ENCODE data around the gene DRAM1. TPM values are rescaled to one million over a fixed set of nuclear protein-coding genes. Genes with fewer than 3 reads are reported as not detected.

DRAM1 gene
- polyA plus RNA-seq, 1 of the 3 experiments (the other 2 are of a cell fraction) = 37.4 TPM

- TF ChIP-seq YY1 (IDR thresholded peaks at IDR 0.05; ENCODE audit: low read depth) (no peak), MEF2A (IDR thresholded peaks at IDR 0.05; ENCODE audit: borderline replicate concordance, low read depth) (no peak), POLR2AphosphoS5 (IDR thresholded peaks at IDR 0.05; ENCODE audit: low read depth, low read length) (no peak), TAF1 (IDR thresholded peaks at IDR 0.05; ENCODE audit: borderline replicate concordance, low read depth, low read length) (no peak), MXI1 (IDR thresholded peaks at IDR 0.05; ENCODE audit: low read depth, low read length) (no peak)
- TF ChIP-seq, protein P1, sequence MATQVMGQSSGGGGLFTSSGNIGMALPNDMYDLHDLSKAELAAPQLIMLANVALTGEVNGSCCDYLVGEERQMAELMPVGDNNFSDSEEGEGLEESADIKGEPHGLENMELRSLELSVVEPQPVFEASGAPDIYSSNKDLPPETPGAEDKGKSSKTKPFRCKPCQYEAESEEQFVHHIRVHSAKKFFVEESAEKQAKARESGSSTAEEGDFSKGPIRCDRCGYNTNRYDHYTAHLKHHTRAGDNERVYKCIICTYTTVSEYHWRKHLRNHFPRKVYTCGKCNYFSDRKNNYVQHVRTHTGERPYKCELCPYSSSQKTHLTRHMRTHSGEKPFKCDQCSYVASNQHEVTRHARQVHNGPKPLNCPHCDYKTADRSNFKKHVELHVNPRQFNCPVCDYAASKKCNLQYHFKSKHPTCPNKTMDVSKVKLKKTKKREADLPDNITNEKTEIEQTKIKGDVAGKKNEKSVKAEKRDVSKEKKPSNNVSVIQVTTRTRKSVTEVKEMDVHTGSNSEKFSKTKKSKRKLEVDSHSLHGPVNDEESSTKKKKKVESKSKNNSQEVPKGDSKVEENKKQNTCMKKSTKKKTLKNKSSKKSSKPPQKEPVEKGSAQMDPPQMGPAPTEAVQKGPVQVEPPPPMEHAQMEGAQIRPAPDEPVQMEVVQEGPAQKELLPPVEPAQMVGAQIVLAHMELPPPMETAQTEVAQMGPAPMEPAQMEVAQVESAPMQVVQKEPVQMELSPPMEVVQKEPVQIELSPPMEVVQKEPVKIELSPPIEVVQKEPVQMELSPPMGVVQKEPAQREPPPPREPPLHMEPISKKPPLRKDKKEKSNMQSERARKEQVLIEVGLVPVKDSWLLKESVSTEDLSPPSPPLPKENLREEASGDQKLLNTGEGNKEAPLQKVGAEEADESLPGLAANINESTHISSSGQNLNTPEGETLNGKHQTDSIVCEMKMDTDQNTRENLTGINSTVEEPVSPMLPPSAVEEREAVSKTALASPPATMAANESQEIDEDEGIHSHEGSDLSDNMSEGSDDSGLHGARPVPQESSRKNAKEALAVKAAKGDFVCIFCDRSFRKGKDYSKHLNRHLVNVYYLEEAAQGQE (IDR thresholded peaks at IDR 0.05; ENCODE audit: low read depth, low read length) = no peak
- TF ChIP-seq, protein P2, sequence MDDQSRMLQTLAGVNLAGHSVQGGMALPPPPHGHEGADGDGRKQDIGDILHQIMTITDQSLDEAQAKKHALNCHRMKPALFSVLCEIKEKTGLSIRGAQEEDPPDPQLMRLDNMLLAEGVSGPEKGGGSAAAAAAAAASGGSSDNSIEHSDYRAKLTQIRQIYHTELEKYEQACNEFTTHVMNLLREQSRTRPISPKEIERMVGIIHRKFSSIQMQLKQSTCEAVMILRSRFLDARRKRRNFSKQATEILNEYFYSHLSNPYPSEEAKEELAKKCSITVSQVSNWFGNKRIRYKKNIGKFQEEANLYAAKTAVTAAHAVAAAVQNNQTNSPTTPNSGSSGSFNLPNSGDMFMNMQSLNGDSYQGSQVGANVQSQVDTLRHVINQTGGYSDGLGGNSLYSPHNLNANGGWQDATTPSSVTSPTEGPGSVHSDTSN (IDR thresholded peaks at IDR 0.05) = no peak
Observed at GRCh38 chr12:101854747-101855146, 22.6 kb upstream of the DRAM1 start (continued).

DNA sequence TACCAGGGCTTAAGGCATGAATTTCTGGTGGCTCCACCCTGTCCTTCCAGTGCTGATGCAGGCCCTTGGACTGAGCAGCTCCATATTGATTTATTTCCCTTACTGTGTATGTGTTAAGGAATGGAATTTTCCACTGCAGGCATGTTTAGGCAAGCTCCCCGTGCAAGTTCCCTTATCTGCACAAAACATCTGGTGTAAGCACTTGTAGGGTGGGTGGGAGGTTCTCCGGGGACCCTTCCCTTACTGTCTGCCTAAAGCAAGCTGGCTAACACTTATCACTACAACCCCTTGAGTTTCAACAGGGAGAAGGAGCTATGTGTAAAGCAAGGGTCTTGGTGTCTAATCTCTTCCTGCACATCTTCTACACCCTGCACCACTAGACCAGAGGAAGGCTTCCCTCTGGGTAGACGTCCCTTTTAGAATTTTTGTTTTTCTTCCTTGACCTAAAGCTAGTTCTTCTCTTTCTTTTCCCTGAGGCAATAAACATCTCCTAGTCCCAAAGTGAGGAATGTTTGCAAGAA lies 22.0 kb upstream of the DRAM1 start:
- POLR2A ChIA-PET = no interaction called here
- no peaks in the 10 kb centered on the region for H3K9me2 ChIP-seq
- H3K4me1 ChIP-seq (ENCODE audit: control insufficient read depth in 1 of 2, insufficient read depth in 2 of 2, low read depth in 1 of 2, low read length in 1 of 2) = peaks cover 0 to 37% of the 10 kb centered on the region in 2 experiments; a peak in 2 of 4 replicates
- no peaks in the 10 kb centered on the region for H3K36me3 ChIP-seq (replicated peaks in 1 of 2; ENCODE audit: control insufficient read depth in 1 of 2, insufficient read depth in 2 of 2, low read length in 1 of 2)
- H3F3A ChIP-seq (replicated peaks; ENCODE audit: insufficient read depth) = peaks cover 27% of the 10 kb centered on the region
- no peak overlapping the region for H3K4me2 ChIP-seq
- DNase-seq = no peak
- no peaks in the 10 kb centered on the region for H3K79me2 ChIP-seq (ENCODE audit: insufficient read depth)
- no peak overlapping the region for H3K4me3 ChIP-seq (ENCODE audit: low read depth in 2 of 2, low read length in 1 of 2)
- 55% methylated on average over 3 of the region's 3 CpGs for WGBS (ENCODE audit: low lambda C conversion rate)
- peak overlapping the region in 1 of 2 experiments; percentile 62; a peak in 1 of 4 replicates for H3K27ac ChIP-seq (ENCODE audit: low read depth in 2 of 2, low read length in 1 of 2)
- H3K27me3 ChIP-seq (ENCODE audit: insufficient read depth) = no peaks in the 10 kb centered on the region
- no peaks in the 10 kb centered on the region for H3K9me3 ChIP-seq
- CTCF ChIA-PET = interaction anchor here (1.1 to 1.5 kb wide), 3 partner anchors 8 to 82 kb away, joined by 3 to 4 read pairs (median 4); no protein-coding TSS in a partner anchor
- TF ChIP-seq NRF1 (IDR thresholded peaks at IDR 0.05; ENCODE audit: low read depth, low read length) = no peak
- TF ChIP-seq YY1 (IDR thresholded peaks at IDR 0.05; ENCODE audit: low read depth) = no peak
- TF ChIP-seq TAF1 (IDR thresholded peaks at IDR 0.05; ENCODE audit: borderline replicate concordance, low read depth, low read length) = no peak
- TF ChIP-seq, protein P3, sequence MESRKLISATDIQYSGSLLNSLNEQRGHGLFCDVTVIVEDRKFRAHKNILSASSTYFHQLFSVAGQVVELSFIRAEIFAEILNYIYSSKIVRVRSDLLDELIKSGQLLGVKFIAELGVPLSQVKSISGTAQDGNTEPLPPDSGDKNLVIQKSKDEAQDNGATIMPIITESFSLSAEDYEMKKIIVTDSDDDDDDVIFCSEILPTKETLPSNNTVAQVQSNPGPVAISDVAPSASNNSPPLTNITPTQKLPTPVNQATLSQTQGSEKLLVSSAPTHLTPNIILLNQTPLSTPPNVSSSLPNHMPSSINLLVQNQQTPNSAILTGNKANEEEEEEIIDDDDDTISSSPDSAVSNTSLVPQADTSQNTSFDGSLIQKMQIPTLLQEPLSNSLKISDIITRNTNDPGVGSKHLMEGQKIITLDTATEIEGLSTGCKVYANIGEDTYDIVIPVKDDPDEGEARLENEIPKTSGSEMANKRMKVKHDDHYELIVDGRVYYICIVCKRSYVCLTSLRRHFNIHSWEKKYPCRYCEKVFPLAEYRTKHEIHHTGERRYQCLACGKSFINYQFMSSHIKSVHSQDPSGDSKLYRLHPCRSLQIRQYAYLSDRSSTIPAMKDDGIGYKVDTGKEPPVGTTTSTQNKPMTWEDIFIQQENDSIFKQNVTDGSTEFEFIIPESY (IDR thresholded peaks at IDR 0.05; ENCODE audit: borderline replicate concordance, low read depth) = no peak
- TF ChIP-seq GABPA (IDR thresholded peaks at IDR 0.05; ENCODE audit: low read depth) = no peak
- TF ChIP-seq TEAD4 (IDR thresholded peaks at IDR 0.05; ENCODE audit: borderline replicate concordance, insufficient read depth) = no peak
- TF ChIP-seq FOSL2 (IDR thresholded peaks at IDR 0.05; ENCODE audit: borderline replicate concordance, low read depth) = no peak
- no peak for TF ChIP-seq TCF12 (IDR thresholded peaks at IDR 0.05)
- no peak for TF ChIP-seq NFIC (IDR thresholded peaks at IDR 0.05; ENCODE audit: borderline replicate concordance)
- TF ChIP-seq, protein P4, sequence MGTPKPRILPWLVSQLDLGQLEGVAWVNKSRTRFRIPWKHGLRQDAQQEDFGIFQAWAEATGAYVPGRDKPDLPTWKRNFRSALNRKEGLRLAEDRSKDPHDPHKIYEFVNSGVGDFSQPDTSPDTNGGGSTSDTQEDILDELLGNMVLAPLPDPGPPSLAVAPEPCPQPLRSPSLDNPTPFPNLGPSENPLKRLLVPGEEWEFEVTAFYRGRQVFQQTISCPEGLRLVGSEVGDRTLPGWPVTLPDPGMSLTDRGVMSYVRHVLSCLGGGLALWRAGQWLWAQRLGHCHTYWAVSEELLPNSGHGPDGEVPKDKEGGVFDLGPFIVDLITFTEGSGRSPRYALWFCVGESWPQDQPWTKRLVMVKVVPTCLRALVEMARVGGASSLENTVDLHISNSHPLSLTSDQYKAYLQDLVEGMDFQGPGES (IDR thresholded peaks at IDR 0.05; ENCODE audit: low read depth, low read length) = no peak
- TF ChIP-seq EP300 (IDR thresholded peaks at IDR 0.05; ENCODE audit: borderline replicate concordance in 1 of 2, low read depth in 1 of 2, low read length in 1 of 2) = no peak
- TF ChIP-seq RCOR1 (IDR thresholded peaks at IDR 0.05; ENCODE audit: low read length) = no peak
- no peak for TF ChIP-seq USF1 (IDR thresholded peaks at IDR 0.05; ENCODE audit: borderline replicate concordance, low read depth)
- TF ChIP-seq MEF2A (IDR thresholded peaks at IDR 0.05; ENCODE audit: borderline replicate concordance, low read depth) = no peak
- TF ChIP-seq ELF1 (IDR thresholded peaks at IDR 0.05) = no peak
- no peak for TF ChIP-seq SIN3A (IDR thresholded peaks at IDR 0.05; ENCODE audit: borderline replicate concordance, low read depth, low read length)
- TF ChIP-seq SMC3 (IDR thresholded peaks at IDR 0.05; ENCODE audit: low read depth, low read length) = no peak
- H2AFZ ChIP-seq (ENCODE audit: low read depth) = peak overlapping the region; percentile 53; the same call in 1 of the 2 replicates
- H3K9ac ChIP-seq = no peak overlapping the region
- no peaks in the 10 kb centered on the region for H4K20me1 ChIP-seq (ENCODE audit: insufficient read depth)

Data from SK-N-SH (cell line).